ENCODE measurements around the gene RANBP3. TPM values are rescaled to one million over a fixed set of nuclear protein-coding genes. Genes with fewer than 3 reads are reported as not detected.

The RANBP3 gene
- total RNA-seq, 1 experiment from 2014 or later, result 44.1 TPM

DNA sequence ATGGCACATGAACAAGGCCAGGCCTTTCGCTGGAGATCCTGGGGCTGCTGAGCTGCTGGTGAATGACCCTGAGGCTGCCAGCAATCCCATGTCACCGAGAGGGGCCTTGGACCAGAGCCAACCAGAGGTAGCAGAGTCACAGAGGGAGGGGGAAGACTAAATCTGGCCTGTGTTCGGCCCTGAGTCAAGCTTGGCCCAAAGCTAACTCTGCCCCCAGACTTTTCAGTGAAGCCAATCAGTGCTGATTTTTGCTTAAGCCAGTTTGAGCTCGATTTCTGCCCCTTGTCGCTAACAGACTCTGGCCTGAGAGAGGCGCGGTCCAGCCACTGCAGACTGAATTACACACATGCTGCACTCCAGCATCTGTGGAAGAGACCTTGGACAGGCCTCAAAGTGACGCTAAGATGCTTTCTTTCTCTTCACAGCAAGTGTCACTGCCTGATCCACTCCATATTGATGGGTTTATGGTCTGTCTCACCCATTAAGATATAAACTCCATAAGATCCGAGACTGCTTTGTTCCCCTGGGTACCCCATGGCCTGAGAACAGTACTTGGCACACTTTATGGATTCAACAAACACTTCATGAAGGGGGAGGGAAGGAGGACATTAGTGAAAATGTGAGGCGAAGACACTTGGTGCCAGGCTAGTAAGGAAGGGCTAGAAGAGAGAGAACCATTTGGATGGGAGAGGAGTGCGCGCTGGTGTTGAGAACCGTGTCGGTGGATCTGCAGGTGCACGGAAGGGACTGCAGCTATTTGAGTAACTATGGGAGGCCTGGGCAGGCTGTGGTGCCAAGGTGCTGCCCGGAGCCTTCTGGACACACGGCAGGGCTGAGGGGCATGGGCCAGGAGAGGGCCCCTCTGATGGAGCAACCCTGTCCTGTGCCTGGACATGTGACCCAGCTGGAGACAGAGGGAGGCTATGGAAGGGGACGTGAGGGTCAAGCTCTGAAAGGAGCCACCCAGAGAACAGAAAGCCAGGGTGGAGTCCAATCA, 17.6 kb downstream of the RANBP3 start:
- peaks cover 44% of the 10 kb centered on the region for H4K20me1 ChIP-seq (ENCODE audit: insufficient read depth)
- peaks cover 79% of the 10 kb centered on the region for H3K79me2 ChIP-seq (ENCODE audit: low read depth)
- H3K27me3 ChIP-seq (ENCODE audit: insufficient read depth, low read depth), result no peaks in the 10 kb centered on the region
- no peaks in the 10 kb centered on the region for H3K9me3 ChIP-seq (ENCODE audit: insufficient read depth, low read depth)
- no peaks in the 10 kb centered on the region for H3K36me3 ChIP-seq (ENCODE audit: low read depth)
- H3K4me1 ChIP-seq (replicated peaks; ENCODE audit: insufficient read depth), result no peaks in the 10 kb centered on the region
- H3K4me2 ChIP-seq, result no peak overlapping the region
- no peaks in the 10 kb centered on the region for H3F3A ChIP-seq (ENCODE audit: insufficient read depth, low read depth)
- no peak for DNase-seq
- BruUV-seq (replicated peaks), result no TSS peak
- intact Hi-C loops (cut with micrococcal nuclease; ENCODE audit: unreplicated experiment), result no loop called here
- H2AFZ ChIP-seq, result no peak overlapping the region
- ChIA-PET POLR2A (ENCODE audit: unreplicated experiment) (no interaction called here), CTCF (interaction anchor here (0.7 kb wide), 1 partner anchor 212 kb away, joined by 3 read pairs; no protein-coding TSS in a partner anchor)
- H3K9me2 ChIP-seq (ENCODE audit: insufficient read depth), result no peaks in the 10 kb centered on the region
- H3K4me3 ChIP-seq, result no peak overlapping the region
- no peak overlapping the region for H3K27ac ChIP-seq
- no peak for TF ChIP-seq EZH2 (IDR thresholded peaks at IDR 0.05; ENCODE audit: low read depth)
- TF ChIP-seq, protein P1, sequence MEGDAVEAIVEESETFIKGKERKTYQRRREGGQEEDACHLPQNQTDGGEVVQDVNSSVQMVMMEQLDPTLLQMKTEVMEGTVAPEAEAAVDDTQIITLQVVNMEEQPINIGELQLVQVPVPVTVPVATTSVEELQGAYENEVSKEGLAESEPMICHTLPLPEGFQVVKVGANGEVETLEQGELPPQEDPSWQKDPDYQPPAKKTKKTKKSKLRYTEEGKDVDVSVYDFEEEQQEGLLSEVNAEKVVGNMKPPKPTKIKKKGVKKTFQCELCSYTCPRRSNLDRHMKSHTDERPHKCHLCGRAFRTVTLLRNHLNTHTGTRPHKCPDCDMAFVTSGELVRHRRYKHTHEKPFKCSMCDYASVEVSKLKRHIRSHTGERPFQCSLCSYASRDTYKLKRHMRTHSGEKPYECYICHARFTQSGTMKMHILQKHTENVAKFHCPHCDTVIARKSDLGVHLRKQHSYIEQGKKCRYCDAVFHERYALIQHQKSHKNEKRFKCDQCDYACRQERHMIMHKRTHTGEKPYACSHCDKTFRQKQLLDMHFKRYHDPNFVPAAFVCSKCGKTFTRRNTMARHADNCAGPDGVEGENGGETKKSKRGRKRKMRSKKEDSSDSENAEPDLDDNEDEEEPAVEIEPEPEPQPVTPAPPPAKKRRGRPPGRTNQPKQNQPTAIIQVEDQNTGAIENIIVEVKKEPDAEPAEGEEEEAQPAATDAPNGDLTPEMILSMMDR (conservative IDR thresholded peaks at IDR 0.05), result no peak

DNA sequence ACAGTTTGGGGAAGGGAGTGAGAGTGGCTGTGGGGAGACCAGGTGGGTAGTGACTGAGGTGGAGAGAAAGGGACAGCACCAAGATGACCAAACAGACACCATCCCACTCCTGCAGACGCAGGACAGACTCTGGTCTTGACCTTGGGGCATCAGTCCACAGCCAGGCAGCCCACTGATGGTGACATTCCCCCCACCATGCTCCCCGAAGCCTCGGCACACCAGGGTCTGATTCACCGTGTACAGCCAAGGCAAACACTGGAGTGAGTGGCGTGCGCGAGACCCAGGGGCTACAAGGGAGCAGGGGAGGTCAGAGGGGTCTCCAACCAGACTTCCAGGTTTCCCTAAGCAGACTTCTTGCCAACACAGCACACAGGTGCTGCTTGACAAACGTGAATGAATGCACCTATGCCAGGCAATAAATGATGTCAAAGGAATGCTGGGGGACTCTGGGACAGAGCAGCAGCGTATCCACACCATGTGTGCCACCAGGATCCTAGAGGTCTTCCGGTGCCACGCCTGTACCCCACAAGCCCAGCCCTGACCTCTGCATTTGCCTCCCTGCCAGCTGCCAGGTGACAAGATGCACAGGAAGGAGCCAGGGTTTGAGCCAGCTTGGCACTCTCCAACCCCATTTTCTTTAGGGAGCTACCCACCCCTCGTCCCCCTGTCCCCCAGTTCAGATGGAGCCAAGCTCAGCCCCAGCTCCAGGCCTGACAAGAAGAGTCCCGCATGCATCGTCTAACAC, 18.5 kb downstream of the RANBP3 start:
- H3F3A ChIP-seq (ENCODE audit: insufficient read depth, low read depth), result no peaks in the 10 kb centered on the region
- H3K4me3 ChIP-seq, result no peak overlapping the region
- ChIA-PET POLR2A (ENCODE audit: unreplicated experiment) (no interaction called here), CTCF (interaction anchor here (0.7 kb wide), 1 partner anchor 211 kb away, joined by 3 read pairs; no protein-coding TSS in a partner anchor)
- peaks cover 76% of the 10 kb centered on the region for H3K79me2 ChIP-seq (ENCODE audit: low read depth)
- H3K9me2 ChIP-seq (ENCODE audit: insufficient read depth), result no peaks in the 10 kb centered on the region
- H4K20me1 ChIP-seq (ENCODE audit: insufficient read depth), result peaks cover 47% of the 10 kb centered on the region
- no peaks in the 10 kb centered on the region for H3K4me1 ChIP-seq (replicated peaks; ENCODE audit: insufficient read depth)
- intact Hi-C loops (cut with micrococcal nuclease; ENCODE audit: unreplicated experiment), result no loop called here
- H3K4me2 ChIP-seq, result no peak overlapping the region
- no peaks in the 10 kb centered on the region for H3K27me3 ChIP-seq (ENCODE audit: insufficient read depth, low read depth)
- no TSS peak for BruUV-seq (replicated peaks)
- H3K27ac ChIP-seq, result no peak overlapping the region
- no peak for DNase-seq
- TF ChIP-seq, protein P1 (conservative IDR thresholded peaks at IDR 0.05), result no peak
- no peak for TF ChIP-seq EZH2 (IDR thresholded peaks at IDR 0.05; ENCODE audit: low read depth)
- no peaks in the 10 kb centered on the region for H3K9me3 ChIP-seq (ENCODE audit: insufficient read depth, low read depth)
- H3K36me3 ChIP-seq (ENCODE audit: low read depth), result no peaks in the 10 kb centered on the region
- no peak overlapping the region for H2AFZ ChIP-seq

DNA sequence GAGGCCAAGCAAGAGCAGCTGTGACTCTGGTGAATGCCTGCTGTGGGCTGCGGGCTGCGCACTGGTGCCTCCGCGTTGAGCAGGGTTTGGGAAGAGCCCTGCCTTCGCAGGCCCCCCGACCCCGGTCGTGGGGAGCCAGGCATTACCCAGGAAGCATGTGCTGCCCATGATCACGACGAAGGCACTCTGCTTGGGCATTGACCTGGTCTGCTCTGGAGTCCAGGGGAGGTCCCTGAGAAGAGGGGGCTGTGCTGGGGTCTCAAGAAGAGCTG, 19.2 kb downstream of the RANBP3 start:
- no TSS peak for BruUV-seq (replicated peaks)
- H4K20me1 ChIP-seq (ENCODE audit: insufficient read depth), result peaks cover 52% of the 10 kb centered on the region

More for the DNA sequence above, 19.2 kb downstream of the RANBP3 start:
- TF ChIP-seq EZH2 (IDR thresholded peaks at IDR 0.05; ENCODE audit: low read depth), result no peak
- TF ChIP-seq, protein P1 (conservative IDR thresholded peaks at IDR 0.05), result no peak
- Histone ChIP-seq H3K36me3 (ENCODE audit: low read depth) (no peaks in the 10 kb centered on the region), H3K4me3 (no peak overlapping the region), H3K4me1 (replicated peaks; ENCODE audit: insufficient read depth) (no peaks in the 10 kb centered on the region), H3K9me2 (ENCODE audit: insufficient read depth) (no peaks in the 10 kb centered on the region), H2AFZ (no peak overlapping the region), H3K27ac (no peak overlapping the region), H3K27me3 (ENCODE audit: insufficient read depth, low read depth) (no peaks in the 10 kb centered on the region), H3F3A (ENCODE audit: insufficient read depth, low read depth) (no peaks in the 10 kb centered on the region), H3K4me2 (no peak overlapping the region), H3K79me2 (ENCODE audit: low read depth) (peaks cover 75% of the 10 kb centered on the region), H3K9me3 (ENCODE audit: insufficient read depth, low read depth) (no peaks in the 10 kb centered on the region)
- POLR2A ChIA-PET (ENCODE audit: unreplicated experiment), result no interaction called here
- CTCF ChIA-PET, result no interaction called here
- intact Hi-C loops (cut with micrococcal nuclease; ENCODE audit: unreplicated experiment), result no loop called here
- DNase-seq, result no peak

Measured in PC-9 (cell line).